ENCODE results near the gene FRMD4A.
"Not testable (repeated sequence)": the region's sequence is repeated elsewhere in the genome, so short reads cannot be mapped to it uniquely, and the experiment has no call there.

FRMD4A gene

GRCh38 chr10:13795653-13796555 lies 534.8 kb downstream of the FRMD4A start:
- DNase-seq: no peak

- DNase-seq: no peak
Observed at GRCh38 chr10:13794992-13795612, 535.6 kb downstream of the FRMD4A start.

- no peak for DNase-seq
Observed at GRCh38 chr10:13792006-13792405, 538.7 kb downstream of the FRMD4A start.

GRCh38 chr10:13791483-13791882 lies 539.2 kb downstream of the FRMD4A start:
- no peak for DNase-seq

- no peak for DNase-seq
Observed at GRCh38 chr10:13790196-13790595, 540.5 kb downstream of the FRMD4A start.

GRCh38 chr10:13789448-13789829 lies 541.3 kb downstream of the FRMD4A start:
- no peak for DNase-seq

- no peak for DNase-seq
Observed at GRCh38 chr10:13788711-13789447, 541.8 kb downstream of the FRMD4A start.

- DNase-seq: no peak
Observed at GRCh38 chr10:13788320-13788600, 542.5 kb downstream of the FRMD4A start.

- peak; percentile 8 to 57 (median 24) for DNase-seq
Observed at GRCh38 chr10:13787015-13787421, 543.7 kb downstream of the FRMD4A start.

- DNase-seq: no peak
Observed at GRCh38 chr10:13784067-13784466, 546.7 kb downstream of the FRMD4A start.

GRCh38 chr10:13779748-13780147 lies 551.0 kb downstream of the FRMD4A start:
- no peak for DNase-seq

- not testable (repeated sequence) for DNase-seq
Observed at GRCh38 chr10:13778693-13778960, 552.1 kb downstream of the FRMD4A start.

GRCh38 chr10:13776861-13777311 lies 553.8 kb downstream of the FRMD4A start:
- DNase-seq: no peak

GRCh38 chr10:13775786-13776775 lies 554.6 kb downstream of the FRMD4A start:
- DNase-seq: no peak

- no peak for DNase-seq
Observed at GRCh38 chr10:13774303-13774893, 556.3 kb downstream of the FRMD4A start.

- DNase-seq: no peak
Observed at GRCh38 chr10:13773496-13774170, 557.1 kb downstream of the FRMD4A start.

- DNase-seq: no peak
Observed at GRCh38 chr10:13773043-13773442, 557.7 kb downstream of the FRMD4A start.

- no peak for DNase-seq
Observed at GRCh38 chr10:13771992-13772391, 558.7 kb downstream of the FRMD4A start.

GRCh38 chr10:13770760-13771493 lies 559.8 kb downstream of the FRMD4A start:
- no peak for DNase-seq

- no peak for DNase-seq
Observed at GRCh38 chr10:13769946-13770345, 560.8 kb downstream of the FRMD4A start.

- DNase-seq: no peak
Observed at GRCh38 chr10:13767676-13768178, 563.0 kb downstream of the FRMD4A start.
